Heart right ventricle (tissue), 16 donors: ENCODE measurements around the gene ZNF618. TPM values are rescaled to one million over a fixed set of nuclear protein-coding genes. Genes with fewer than 3 reads are reported as not detected.

ENCODE experiments used
- ATAC-seq, 8 donors: fragments of 200-7000 bp; cut with Tn5 transposase; one replicate each; pipeline ENCODE4 v1.9.1; 2020; ENCODE audit warnings: mild to moderate bottlenecking in 8 of 8, moderate library complexity in 8 of 8, moderate number of reproducible peaks in 1 of 8
- DNase-seq, 2 donors: peaks; one replicate each; pipeline ENCODE4 v3.0.0-alpha.2; 2020
- H3K27ac ChIP-seq, 10 donors: fragments of 200-600 bp; sonication (generic) in 2 of 10; one replicate each; pipeline versions ENCODE4 v1.5.0 to v1.8.0; 2020 to 2022; ENCODE audit warnings: mild to moderate bottlenecking in 3 of 10
- H3K27me3 ChIP-seq, 7 donors: fragments of 200-600 bp; one replicate each; pipeline ENCODE4 v1.8.0; 2021 to 2022; ENCODE audit warnings: mild to moderate bottlenecking in 2 of 7
- H3K36me3 ChIP-seq, 9 donors: fragments of 200-600 bp; sonication (generic) in 1 of 9; one replicate each; pipeline versions ENCODE4 v1.5.0 to v1.8.0; 2020 to 2022; ENCODE audit warnings: mild to moderate bottlenecking in 2 of 9
- H3K4me1 ChIP-seq, 9 donors: fragments of 200-600 bp; sonication (generic) in 1 of 9; one replicate each; pipeline versions ENCODE4 v1.5.0 to v1.8.0; 2020 to 2022; ENCODE audit warnings: mild to moderate bottlenecking in 4 of 9
- H3K4me3 ChIP-seq, 10 donors: fragments of 200-600 bp; sonication (generic) in 2 of 10; one replicate each; pipeline versions ENCODE4 v1.5.0 to v1.8.0; 2020 to 2022; ENCODE audit warnings: mild to moderate bottlenecking in 7 of 10, moderate library complexity in 2 of 10
- H3K9me3 ChIP-seq, 11 donors: fragments of 200-600 bp in 10 of 11; sonication (generic) in 2 of 11; one replicate each; pipeline versions ENCODE4 v1.5.0 to v1.8.0; 2013 to 2022; ENCODE audit warnings: mild to moderate bottlenecking in 2 of 11, control low read depth in 1 of 11, moderate library complexity in 1 of 11
- WGBS, 2 donors: extraction: QIAGEN DNeasy Blood & Tissue Kit; methylation state at CpG; one replicate each; pipeline ENCODE4 v1.1.7; 2013; ENCODE audit warnings: inconsistent platforms in 1 of 2; 5-methylcytosine and 5-hydroxymethylcytosine counted together
- intact Hi-C, 10 donors: fragments of 100-400 bp; cut with DNase I; formaldehyde crosslinking; loops; one replicate each; pipeline versions ENCODE4 v1.11.1 to v1.14.2; 2022
- polyA plus RNA-seq, 2 donors: library from polyadenylated mRNA; stranded (reverse); fragments of 200-250 nt; gene quantifications; one replicate each; pipeline ENCODE4 v1.2.3, GENCODE V29; 2013
- total RNA-seq, 10 donors: library from RNA; stranded (reverse); fragmentation: NEBNext Ultra II Directional in 3 of 10; extraction: Animal tissue kit (Norgen Biotek cat#: 25700) in 3 of 10; gene quantifications; one replicate each; pipeline versions ENCODE4 v1.2.1 to v1.2.4, GENCODE V29; 2021 to 2023
- TF ChIP-seq, protein P1 (sequence below), 9 donors: fragments of 200-600 bp; sonication (generic) in 2 of 9; IDR thresholded peaks; one replicate each; pipeline versions ENCODE4 v1.5.0 to v1.8.0; 2021 to 2022; ENCODE audit warnings: antibody characterized with exemption in 9 of 9, mild to moderate bottlenecking in 5 of 9, moderate library complexity in 1 of 9
- donor health status: Arrhythmogenic right ventricular cardiomyopathy.
- donor health status: ischemic (EF 13 %, LVEDD 7.1; RV severe dilation, severe dysfunction).
- donor health status: healthy with polysubstance abuse.
- donor health status: DM: no; HTN: yes; CAD: no.
- donor health status: DM: no; HTN: no; CAD: no.
- donor health status: ischemic (EF 25% LVEDD 6.9; RV normal size, moderate dysfunction).
- donor health status: ischemic (EF 25% LVEDD 5.7; RV mildly dilated, moderate dysfunction).
- donor health status: healthy.
- donor health status: DM: yes; HTN: yes; CAD: no.
- donor health status: Ischemic cardiomyopathy.
- donor health status: ischemic (EF 35%, LVEDD 5.7; RV mildly dilated, moderate dysfunction).
- donor health status: nonischemic (EF 11% LVEDD 7.7; RV severe dilation, severe dysfunction).
- donor health status: DM: yes; HTN: yes; CAD: no.
- donor health status: PGD.
- donor health status: ischemic (EF 29% LVEDD 5.4; RV normal size, mild dysfunction).
- donor health status: nonischemic (EF 23%, LVEDD 6.1; RV moderate dilation, normal function).

The ZNF618 gene
- total and polyA plus RNA-seq, 12 donors: 0.59 to 2.5 (median 1.6) TPM

DNA sequence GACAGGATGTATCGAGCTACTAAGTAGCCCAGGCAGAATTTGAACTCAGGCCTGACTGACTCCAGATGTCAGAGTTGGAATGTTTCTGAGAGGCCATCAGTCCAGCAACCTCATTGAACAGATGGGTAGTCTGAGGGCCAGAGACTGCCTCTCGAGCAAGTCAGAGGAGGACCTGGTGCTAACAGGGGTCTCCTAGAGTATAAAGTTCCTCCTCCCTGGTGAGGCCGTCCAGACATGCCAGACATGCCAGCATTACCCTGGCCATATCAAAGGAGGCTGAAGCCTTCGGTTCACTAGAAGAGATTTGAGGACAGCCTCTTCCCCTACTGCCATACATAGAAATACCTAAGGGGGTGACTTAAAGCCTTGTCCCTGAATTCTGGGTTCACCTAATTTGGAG lies 81.2 kb downstream of the ZNF618 start:
- H3K4me1 ChIP-seq: peaks cover 0 to 38% (median 0%) of the 10 kb centered on the region in 9 donors
- WGBS, 2 donors: 73 to 75% methylated on average over 4 of the region's 4 CpGs
- H3K4me3 ChIP-seq: no peak overlapping the region
- no peak for DNase-seq
- H3K9me3 ChIP-seq: no peaks in the 10 kb centered on the region
- peak in 1 of 8 donors; percentile 22 for ATAC-seq
- TF ChIP-seq, protein P1, sequence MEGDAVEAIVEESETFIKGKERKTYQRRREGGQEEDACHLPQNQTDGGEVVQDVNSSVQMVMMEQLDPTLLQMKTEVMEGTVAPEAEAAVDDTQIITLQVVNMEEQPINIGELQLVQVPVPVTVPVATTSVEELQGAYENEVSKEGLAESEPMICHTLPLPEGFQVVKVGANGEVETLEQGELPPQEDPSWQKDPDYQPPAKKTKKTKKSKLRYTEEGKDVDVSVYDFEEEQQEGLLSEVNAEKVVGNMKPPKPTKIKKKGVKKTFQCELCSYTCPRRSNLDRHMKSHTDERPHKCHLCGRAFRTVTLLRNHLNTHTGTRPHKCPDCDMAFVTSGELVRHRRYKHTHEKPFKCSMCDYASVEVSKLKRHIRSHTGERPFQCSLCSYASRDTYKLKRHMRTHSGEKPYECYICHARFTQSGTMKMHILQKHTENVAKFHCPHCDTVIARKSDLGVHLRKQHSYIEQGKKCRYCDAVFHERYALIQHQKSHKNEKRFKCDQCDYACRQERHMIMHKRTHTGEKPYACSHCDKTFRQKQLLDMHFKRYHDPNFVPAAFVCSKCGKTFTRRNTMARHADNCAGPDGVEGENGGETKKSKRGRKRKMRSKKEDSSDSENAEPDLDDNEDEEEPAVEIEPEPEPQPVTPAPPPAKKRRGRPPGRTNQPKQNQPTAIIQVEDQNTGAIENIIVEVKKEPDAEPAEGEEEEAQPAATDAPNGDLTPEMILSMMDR (IDR thresholded peaks at IDR 0.05): no peak
- H3K27me3 ChIP-seq: no peaks in the 10 kb centered on the region
- H3K36me3 ChIP-seq: no peaks in the 10 kb centered on the region
- intact Hi-C loops: no loop called here
- H3K27ac ChIP-seq: no peak overlapping the region

DNA sequence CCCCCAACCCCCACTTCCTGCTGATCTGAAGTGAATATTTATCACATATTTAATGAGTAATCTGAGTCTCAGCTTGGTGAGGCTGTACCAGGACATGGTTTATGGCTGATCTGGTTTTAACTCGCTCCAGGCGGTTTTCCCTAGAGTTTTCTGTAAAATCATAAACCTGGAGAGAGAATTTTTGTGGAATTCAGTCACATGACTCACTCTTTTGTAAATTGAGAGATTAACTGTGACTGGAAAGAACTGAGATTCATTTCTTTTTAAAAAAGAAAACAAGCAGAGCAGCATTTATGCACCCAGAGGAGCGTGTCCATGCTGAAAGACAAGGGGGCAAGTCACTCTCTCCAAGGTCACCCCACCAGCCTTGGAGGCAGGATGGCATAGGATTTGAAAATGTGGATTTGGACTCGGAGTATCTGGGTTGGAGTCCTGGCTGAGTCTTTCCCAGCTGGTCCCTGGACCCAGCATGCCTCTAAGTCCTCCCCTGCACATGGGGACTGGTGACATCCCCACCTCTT lies 81.8 kb downstream of the ZNF618 start:
- Histone ChIP-seq H3K4me3 (no peak overlapping the region), H3K36me3 (no peaks in the 10 kb centered on the region), H3K9me3 (no peaks in the 10 kb centered on the region), H3K27me3 (no peaks in the 10 kb centered on the region), H3K27ac (no peak overlapping the region), H3K4me1 (peaks cover 0 to 38% (median 0%) of the 10 kb centered on the region in 9 donors)
- no peak for DNase-seq
- ATAC-seq: peak in 1 of 8 donors; percentile 36
- TF ChIP-seq, protein P1 (IDR thresholded peaks at IDR 0.05): no peak
- 67 to 74% methylated on average over 4 of the region's 4 CpGs for WGBS, 2 donors
- intact Hi-C loops: no loop called here

DNA sequence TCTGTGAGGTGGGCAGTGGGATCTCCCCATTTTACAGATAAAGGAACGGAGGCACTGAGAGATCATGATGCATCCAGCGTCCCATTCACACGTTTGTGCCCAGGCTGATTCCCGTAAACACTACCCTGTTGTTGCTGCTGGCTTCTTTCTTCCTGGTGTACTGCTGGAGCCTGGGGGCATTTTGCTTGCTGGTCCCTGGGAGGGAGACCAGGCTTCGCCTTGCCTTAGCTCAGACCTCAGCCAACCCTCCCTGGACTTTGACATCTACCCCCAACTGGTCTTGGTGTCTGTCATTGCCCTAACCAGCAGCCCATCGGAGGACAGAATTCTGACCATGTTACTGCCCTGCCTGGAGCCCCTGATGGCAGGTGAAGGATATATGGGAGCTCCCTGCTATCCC lies 82.4 kb downstream of the ZNF618 start:
- no peak overlapping the region for H3K27ac ChIP-seq
- intact Hi-C loops: no loop called here
- H3K4me1 ChIP-seq: peaks cover 0 to 38% (median 0%) of the 10 kb centered on the region in 9 donors
- no peak for DNase-seq
- H3K36me3 ChIP-seq: no peaks in the 10 kb centered on the region
- H3K9me3 ChIP-seq: no peaks in the 10 kb centered on the region
- TF ChIP-seq, protein P1 (IDR thresholded peaks at IDR 0.05): no peak
- H3K27me3 ChIP-seq: no peaks in the 10 kb centered on the region
- 94 to 95% methylated on average over 6 of the region's 6 CpGs for WGBS, 2 donors
- no peak overlapping the region for H3K4me3 ChIP-seq
- no peak for ATAC-seq

DNA sequence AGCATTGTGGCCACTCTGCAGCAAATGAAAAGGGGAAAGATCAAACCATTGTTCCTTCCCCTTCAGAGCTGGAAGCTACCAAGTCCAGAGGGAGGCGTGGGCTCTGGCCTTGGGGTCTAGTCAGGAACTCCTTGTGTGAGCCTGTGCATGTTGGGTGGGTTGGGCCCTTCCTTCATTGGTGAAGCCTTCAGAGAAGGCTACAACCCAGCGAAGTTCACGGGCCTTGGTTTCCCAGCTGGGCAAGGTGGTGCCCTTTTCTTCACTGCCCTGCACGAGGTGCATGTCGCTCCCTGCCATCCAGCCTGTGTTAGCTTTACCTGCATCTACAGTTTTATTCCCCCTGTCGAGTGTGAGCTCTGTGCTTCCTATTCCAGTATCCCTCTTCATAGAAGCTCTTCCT lies 84.7 kb downstream of the ZNF618 start:
- H3K4me1 ChIP-seq: peaks cover 0 to 26% (median 0%) of the 10 kb centered on the region in 9 donors
- intact Hi-C loops: loop anchor here in 3 of 10 donors (5.0 to 10.0 kb wide), 3 partner anchors 64 to 156 kb away; no protein-coding TSS in a partner anchor
- no peak overlapping the region for H3K4me3 ChIP-seq
- no peaks in the 10 kb centered on the region for H3K27me3 ChIP-seq
- H3K9me3 ChIP-seq: no peaks in the 10 kb centered on the region
- DNase-seq (no peak), ATAC-seq (no peak)
- TF ChIP-seq, protein P1 (IDR thresholded peaks at IDR 0.05): no peak
- no peaks in the 10 kb centered on the region for H3K36me3 ChIP-seq
- H3K27ac ChIP-seq: no peak overlapping the region
- WGBS, 2 donors: 95% methylated on average over 6 of the region's 6 CpGs
